Testis (tissue), 2 donors: ENCODE results near the gene GRAPL.
"Not testable (repeated sequence)": the region's sequence is repeated elsewhere in the genome, so short reads cannot be mapped to it uniquely, and the experiment has no call there.

Experiments
- POLR2A ChIP-seq: fragments of 450-650 bp; IDR thresholded peaks from one replicate; pipeline ENCODE4 v1.6.1; 2017; ENCODE audit warnings: antibody characterized with exemption, mild to moderate bottlenecking, moderate library complexity
- TF ChIP-seq, protein P1 (sequence below), 3 experiments: fragments of 450-650 bp in 2 of 3; fragments of 200-600 bp in 1 of 3; sonication (generic) in 1 of 3; IDR thresholded peaks; one replicate each; pipeline ENCODE4 v1.5.1; 2016 to 2019; ENCODE audit warnings: antibody characterized with exemption in 3 of 3, mild to moderate bottlenecking in 2 of 3, moderate library complexity in 1 of 3

DNA sequence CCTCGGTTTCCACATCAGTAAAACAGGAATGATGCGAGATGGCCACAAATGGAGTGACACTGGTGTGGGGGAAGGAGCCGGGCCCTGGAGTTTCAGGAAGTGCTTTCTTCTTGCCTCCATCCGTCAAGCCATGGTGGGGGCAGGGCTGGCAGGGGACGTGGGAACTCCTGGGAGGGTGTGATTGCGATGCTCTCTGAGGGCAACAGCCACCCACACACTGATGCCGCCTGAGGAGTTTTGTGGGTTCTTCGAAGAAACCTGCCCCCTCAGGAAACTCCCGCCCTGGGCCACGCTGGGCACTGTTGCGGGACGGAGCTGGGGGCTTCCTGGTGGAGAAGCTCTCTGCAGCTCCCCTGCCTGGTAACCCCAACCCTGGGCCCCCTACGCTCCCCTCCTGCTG lies 8.0 kb downstream of the GRAPL start:
- not testable (repeated sequence) for TF ChIP-seq POLR2A
- TF ChIP-seq, protein P1, sequence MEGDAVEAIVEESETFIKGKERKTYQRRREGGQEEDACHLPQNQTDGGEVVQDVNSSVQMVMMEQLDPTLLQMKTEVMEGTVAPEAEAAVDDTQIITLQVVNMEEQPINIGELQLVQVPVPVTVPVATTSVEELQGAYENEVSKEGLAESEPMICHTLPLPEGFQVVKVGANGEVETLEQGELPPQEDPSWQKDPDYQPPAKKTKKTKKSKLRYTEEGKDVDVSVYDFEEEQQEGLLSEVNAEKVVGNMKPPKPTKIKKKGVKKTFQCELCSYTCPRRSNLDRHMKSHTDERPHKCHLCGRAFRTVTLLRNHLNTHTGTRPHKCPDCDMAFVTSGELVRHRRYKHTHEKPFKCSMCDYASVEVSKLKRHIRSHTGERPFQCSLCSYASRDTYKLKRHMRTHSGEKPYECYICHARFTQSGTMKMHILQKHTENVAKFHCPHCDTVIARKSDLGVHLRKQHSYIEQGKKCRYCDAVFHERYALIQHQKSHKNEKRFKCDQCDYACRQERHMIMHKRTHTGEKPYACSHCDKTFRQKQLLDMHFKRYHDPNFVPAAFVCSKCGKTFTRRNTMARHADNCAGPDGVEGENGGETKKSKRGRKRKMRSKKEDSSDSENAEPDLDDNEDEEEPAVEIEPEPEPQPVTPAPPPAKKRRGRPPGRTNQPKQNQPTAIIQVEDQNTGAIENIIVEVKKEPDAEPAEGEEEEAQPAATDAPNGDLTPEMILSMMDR (IDR thresholded peaks at IDR 0.05): not testable (repeated sequence)
